Parathyroid adenoma (tissue), 2 donors: ENCODE data around the gene TCEAL3.
"Not testable (repeated sequence)": the region's sequence is repeated elsewhere in the genome, so short reads cannot be mapped to it uniquely, and the experiment has no call there.

Experiments
- H2AFZ ChIP-seq: fragments of 300-600 bp; sonication (generic); one replicate; pipeline ENCODE4 v1.7.0; 2017; ENCODE audit warnings: antibody characterized with exemption, mild to moderate bottlenecking
- H3K27ac ChIP-seq: fragments of 300-600 bp; sonication (generic); one replicate; pipeline ENCODE4 v1.7.0; 2017
- H3K27me3 ChIP-seq: fragments of 300-600 bp; sonication (generic); one replicate; pipeline ENCODE4 v1.7.0; 2017; ENCODE audit warnings: low read length; ENCODE audit not compliant: control insufficient read depth, insufficient read depth
- H3K36me3 ChIP-seq: fragments of 300-600 bp; sonication (generic); one replicate; pipeline ENCODE4 v1.7.0; 2017; ENCODE audit warnings: low read length; ENCODE audit not compliant: control insufficient read depth, insufficient read depth
- H3K4me1 ChIP-seq: fragments of 300-600 bp; sonication (generic); one replicate; pipeline ENCODE4 v1.7.0; 2017; ENCODE audit warnings: control low read depth
- H3K4me2 ChIP-seq: fragments of 300-600 bp; sonication (generic); one replicate; pipeline ENCODE4 v1.7.0; 2017; ENCODE audit warnings: low read length
- H3K4me3 ChIP-seq: fragments of 300-600 bp; sonication (generic); one replicate; pipeline ENCODE4 v1.7.0; 2017; ENCODE audit warnings: low read depth, low read length
- H3K79me2 ChIP-seq: fragments of 300-600 bp; sonication (generic); one replicate; pipeline ENCODE4 v1.7.0; 2017; ENCODE audit warnings: control low read depth
- H3K9ac ChIP-seq: fragments of 300-600 bp; sonication (generic); one replicate; pipeline ENCODE4 v1.7.0; 2017; ENCODE audit warnings: mild to moderate bottlenecking
- H3K9me3 ChIP-seq: fragments of 300-600 bp; sonication (generic); one replicate; pipeline ENCODE4 v1.7.0; 2017; ENCODE audit warnings: low read length; ENCODE audit not compliant: control insufficient read depth
- CTCF ChIP-seq: fragments of 300-600 bp; sonication (generic); IDR thresholded peaks from one replicate; pipeline ENCODE4 v1.7.0; 2017; ENCODE audit warnings: antibody characterized with exemption, mild to moderate bottlenecking
- donor health status: primary hyperparathyroidism.

The TCEAL3 gene

GRCh38 chrX:103658681-103659433 lies 51.1 kb downstream of the TCEAL3 start:
- Histone ChIP-seq H3K4me1 (no peaks in the 10 kb centered on the region), H3K4me3 (no peak overlapping the region), H3K9ac (no peak overlapping the region), H3K27me3 (no peaks in the 10 kb centered on the region), H3K27ac (no peak overlapping the region), H3K79me2 (no peaks in the 10 kb centered on the region), H3K36me3 (no peaks in the 10 kb centered on the region), H3K4me2 (no peak overlapping the region), H3K9me3 (no peaks in the 10 kb centered on the region), H2AFZ (no peak overlapping the region)
- no peak for TF ChIP-seq CTCF

DNA sequence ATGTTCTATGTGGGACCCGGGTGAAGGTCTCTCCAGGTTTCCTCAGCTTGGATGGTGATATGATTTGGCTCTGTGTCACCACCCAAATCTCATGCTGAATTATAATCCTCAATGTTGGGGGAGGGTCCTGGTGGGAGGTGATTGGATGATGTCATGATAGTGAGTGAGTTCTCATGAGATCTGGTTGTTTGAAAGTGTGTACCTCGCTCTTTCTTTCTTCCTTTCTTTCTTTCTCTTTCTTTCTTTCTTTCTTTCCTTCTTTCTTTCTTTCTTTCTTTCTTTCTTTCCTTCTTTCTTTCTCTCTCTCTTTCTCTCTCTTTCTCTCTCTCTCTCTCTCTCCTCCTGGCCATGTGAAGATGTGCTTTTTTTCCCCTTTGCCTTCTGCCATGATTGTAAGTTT lies 51.7 kb downstream of the TCEAL3 start:
- not testable (repeated sequence) for H2AFZ ChIP-seq, H3K79me2 ChIP-seq, H3K9me3 ChIP-seq, H3K27ac ChIP-seq, H3K4me2 ChIP-seq, H3K4me3 ChIP-seq, H3K4me1 ChIP-seq, H3K9ac ChIP-seq, H3K36me3 ChIP-seq, H3K27me3 ChIP-seq
